GM18505 (cell line): ENCODE results near the gene DDX42.

Experiments used
- ATAC-seq: cut with Tn5 transposase; IDR thresholded peaks from one replicate; pipeline ENCODE4 v1.9.1; 2021; ENCODE audit not compliant: unreplicated experiment
- POLR2A ChIP-seq: IDR thresholded peaks from 4 replicates; pipeline ENCODE4 v1.6.1; 2011; ENCODE audit warnings: borderline replicate concordance; ENCODE audit not compliant: insufficient read depth, insufficient read length; ENCODE audit errors: extremely low read depth

DDX42 gene

GRCh38 chr17:63774141-63774968 lies at the start of gene DDX42:
TSS of gene DDX42 (plus strand) at chr17:63774170. CDS start at chr17:63787050, 12,880 bp downstream.
- peak; percentile 11 for ATAC-seq
- TF ChIP-seq POLR2A = no peak

GRCh38 chr17:63735691-63736090 lies 38.3 kb upstream of the DDX42 start:
- ATAC-seq = no peak
- TF ChIP-seq POLR2A = no peak

GRCh38 chr17:63740464-63741142 lies 33.4 kb upstream of the DDX42 start:
- no peak for TF ChIP-seq POLR2A
- no peak for ATAC-seq

- no peak for TF ChIP-seq POLR2A
- ATAC-seq = peak; percentile 20
Observed at GRCh38 chr17:63741143-63741407, 32.9 kb upstream of the DDX42 start.

GRCh38 chr17:63741408-63742173 lies 32.4 kb upstream of the DDX42 start, which contains the start of gene STRADA:
TSS of gene STRADA (minus strand) at chr17:63741799. CDS start at chr17:63728369, 13,430 bp downstream.
- peak; percentile 96 for TF ChIP-seq POLR2A
- ATAC-seq = peak; percentile 90

GRCh38 chr17:63751806-63752205 lies 22.2 kb upstream of the DDX42 start:
- no peak for ATAC-seq
- no peak for TF ChIP-seq POLR2A

GRCh38 chr17:63752707-63753106 lies 21.3 kb upstream of the DDX42 start:
- no peak for ATAC-seq
- TF ChIP-seq POLR2A = no peak

- ATAC-seq = no peak
- no peak for TF ChIP-seq POLR2A
Observed at GRCh38 chr17:63753215-63753614, 20.8 kb upstream of the DDX42 start.

- ATAC-seq = no peak
- no peak for TF ChIP-seq POLR2A
Observed at GRCh38 chr17:63754046-63754445, 19.9 kb upstream of the DDX42 start.

GRCh38 chr17:63758428-63758827 lies 15.5 kb upstream of the DDX42 start:
- no peak for TF ChIP-seq POLR2A
- no peak for ATAC-seq

- no peak for ATAC-seq
- TF ChIP-seq POLR2A = no peak
Observed at GRCh38 chr17:63760771-63761539, 13.0 kb upstream of the DDX42 start.

GRCh38 chr17:63762161-63763078 lies 11.6 kb upstream of the DDX42 start:
- no peak for ATAC-seq
- no peak for TF ChIP-seq POLR2A
